Mesothelial cell of epicardium (in vitro differentiated cells): ENCODE data around the gene BTBD7. TPM values are rescaled to one million over a fixed set of nuclear protein-coding genes. Genes with fewer than 3 reads are reported as not detected.
A peak's percentile ranks its signal among the peaks of the same experiment; 100 is the strongest.

Experiments used
- DNase-seq, 2 experiments: peaks; one replicate each; pipeline ENCODE4 v3.0.0; 2021; ENCODE audit warnings: low spot score in 2 of 2; ENCODE audit not compliant: unreplicated experiment in 2 of 2
- H3K27ac Mint-ChIP-seq: 2 replicates; pipeline ENCODE4 v1.8.0; 2021; ENCODE audit warnings: mixed read lengths
- H3K27me3 Mint-ChIP-seq: 2 replicates; pipeline ENCODE4 v1.8.0; 2021; ENCODE audit warnings: low read depth, mixed read lengths
- H3K36me3 Mint-ChIP-seq: 2 replicates; pipeline ENCODE4 v1.8.0; 2021; ENCODE audit warnings: mixed read lengths
- H3K4me1 Mint-ChIP-seq: 2 replicates; pipeline ENCODE4 v1.8.0; 2021; ENCODE audit warnings: mixed read lengths
- H3K4me3 Mint-ChIP-seq: 2 replicates; pipeline ENCODE4 v1.8.0; 2021; ENCODE audit warnings: mild to moderate bottlenecking, moderate library complexity, mixed read lengths
- H3K9me3 Mint-ChIP-seq: 2 replicates; pipeline ENCODE4 v1.8.0; 2021; ENCODE audit warnings: mixed read lengths
- total RNA-seq: library from RNA; stranded (reverse); gene quantifications from 3 replicates; pipeline ENCODE4 v1.2.1, GENCODE V29; 2021
- TF ChIP-seq, protein P1 (sequence below): fragments of 200-600 bp; sonication (generic); IDR thresholded peaks from one replicate; pipeline ENCODE4 v1.5.0; 2021; ENCODE audit warnings: antibody characterized with exemption; ENCODE audit not compliant: unreplicated experiment

The BTBD7 gene
- total RNA-seq, 1 donor from 2014 or later, result 58.4 TPM

DNA sequence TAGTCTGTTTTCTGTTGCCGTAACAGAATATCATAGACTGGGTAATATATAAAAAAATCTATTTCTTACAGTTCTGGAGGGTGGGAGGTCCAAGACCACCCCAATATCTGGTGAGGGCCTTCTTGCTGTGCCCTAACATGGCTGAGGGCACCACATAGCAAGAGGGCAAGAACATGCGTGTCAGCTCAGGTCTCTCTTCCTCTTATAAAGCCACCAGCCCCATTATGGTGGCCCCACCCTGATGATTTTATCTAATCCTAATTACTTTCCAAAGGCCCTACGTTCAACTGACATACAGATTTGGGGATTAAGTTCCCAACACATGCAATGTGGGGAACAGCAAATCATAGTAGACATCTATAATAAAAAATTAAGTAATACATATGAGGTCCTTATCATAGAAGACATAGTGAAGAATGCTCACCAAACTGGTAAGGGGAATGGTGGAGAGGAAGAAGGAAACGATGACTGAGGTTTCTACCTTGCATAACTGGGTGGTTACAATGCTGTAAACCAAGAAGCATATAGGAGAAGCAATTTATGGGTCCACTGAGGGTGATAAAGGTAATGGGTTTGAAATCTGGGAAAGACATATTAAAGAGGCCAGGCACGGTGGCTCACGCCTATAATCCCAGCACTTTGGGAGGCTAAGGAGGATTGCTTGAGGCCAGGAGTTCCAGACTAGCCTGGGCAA lies 27.0 kb downstream of the BTBD7 start:
- no peak overlapping the region for H3K4me3 Mint-ChIP-seq
- TF ChIP-seq, protein P1, sequence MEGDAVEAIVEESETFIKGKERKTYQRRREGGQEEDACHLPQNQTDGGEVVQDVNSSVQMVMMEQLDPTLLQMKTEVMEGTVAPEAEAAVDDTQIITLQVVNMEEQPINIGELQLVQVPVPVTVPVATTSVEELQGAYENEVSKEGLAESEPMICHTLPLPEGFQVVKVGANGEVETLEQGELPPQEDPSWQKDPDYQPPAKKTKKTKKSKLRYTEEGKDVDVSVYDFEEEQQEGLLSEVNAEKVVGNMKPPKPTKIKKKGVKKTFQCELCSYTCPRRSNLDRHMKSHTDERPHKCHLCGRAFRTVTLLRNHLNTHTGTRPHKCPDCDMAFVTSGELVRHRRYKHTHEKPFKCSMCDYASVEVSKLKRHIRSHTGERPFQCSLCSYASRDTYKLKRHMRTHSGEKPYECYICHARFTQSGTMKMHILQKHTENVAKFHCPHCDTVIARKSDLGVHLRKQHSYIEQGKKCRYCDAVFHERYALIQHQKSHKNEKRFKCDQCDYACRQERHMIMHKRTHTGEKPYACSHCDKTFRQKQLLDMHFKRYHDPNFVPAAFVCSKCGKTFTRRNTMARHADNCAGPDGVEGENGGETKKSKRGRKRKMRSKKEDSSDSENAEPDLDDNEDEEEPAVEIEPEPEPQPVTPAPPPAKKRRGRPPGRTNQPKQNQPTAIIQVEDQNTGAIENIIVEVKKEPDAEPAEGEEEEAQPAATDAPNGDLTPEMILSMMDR, result no peak
- no peaks in the 10 kb centered on the region for H3K9me3 Mint-ChIP-seq
- peaks cover 37% of the 10 kb centered on the region for H3K4me1 Mint-ChIP-seq
- no peak overlapping the region for H3K27ac Mint-ChIP-seq
- H3K27me3 Mint-ChIP-seq, result no peaks in the 10 kb centered on the region
- no peaks in the 10 kb centered on the region for H3K36me3 Mint-ChIP-seq
- no peak for DNase-seq

DNA sequence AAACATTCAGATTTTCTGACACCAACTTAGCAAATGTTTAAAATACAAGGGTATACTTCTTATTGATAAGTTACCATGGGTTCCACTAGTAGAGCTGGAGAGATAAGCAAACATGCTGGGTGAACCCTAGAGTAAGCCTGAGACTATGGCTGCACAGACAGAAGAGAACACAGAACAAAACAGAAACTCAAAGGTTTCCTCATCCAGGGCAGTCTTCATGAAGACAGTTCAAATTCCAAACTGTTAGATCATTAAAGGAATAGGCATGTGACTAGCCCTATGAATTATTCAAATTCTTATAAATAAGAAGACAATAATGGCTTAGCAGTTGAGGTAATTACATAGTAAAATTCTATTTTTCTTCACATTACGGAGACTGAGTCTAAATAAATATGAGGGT lies 28.1 kb downstream of the BTBD7 start:
- Mint-ChIP-seq H3K27ac (peak overlapping the region; percentile 3), H3K4me3 (no peak overlapping the region), H3K4me1 (peaks cover 41% of the 10 kb centered on the region), H3K9me3 (no peaks in the 10 kb centered on the region), H3K36me3 (no peaks in the 10 kb centered on the region), H3K27me3 (no peaks in the 10 kb centered on the region)
- no peak for DNase-seq
- TF ChIP-seq, protein P1, result no peak

DNA sequence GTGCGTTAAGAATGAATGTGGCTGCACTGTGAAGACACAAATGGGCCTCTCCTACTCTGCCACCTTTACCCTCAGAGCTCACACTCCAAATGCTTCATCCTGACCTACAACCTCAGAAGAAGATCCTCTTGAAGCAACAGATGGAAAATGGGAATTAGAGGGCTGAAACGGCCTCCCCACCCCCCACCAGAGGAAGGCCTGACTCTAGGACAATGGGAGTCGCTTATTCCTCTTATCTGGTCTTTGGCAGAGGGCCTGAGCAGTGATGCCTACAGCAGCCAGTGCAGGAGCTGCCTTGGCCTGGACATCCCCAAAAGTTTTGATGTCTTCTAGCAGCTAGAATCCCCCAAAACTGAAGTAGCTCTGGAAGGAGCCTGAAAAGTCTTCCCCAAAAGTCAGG lies 29.2 kb downstream of the BTBD7 start:
- no peaks in the 10 kb centered on the region for H3K9me3 Mint-ChIP-seq
- no peaks in the 10 kb centered on the region for H3K27me3 Mint-ChIP-seq
- H3K27ac Mint-ChIP-seq, result peak overlapping the region; percentile 63
- TF ChIP-seq, protein P1, result no peak
- H3K4me1 Mint-ChIP-seq, result peaks cover 39% of the 10 kb centered on the region
- H3K36me3 Mint-ChIP-seq, result no peaks in the 10 kb centered on the region
- no peak for DNase-seq
- no peak overlapping the region for H3K4me3 Mint-ChIP-seq

DNA sequence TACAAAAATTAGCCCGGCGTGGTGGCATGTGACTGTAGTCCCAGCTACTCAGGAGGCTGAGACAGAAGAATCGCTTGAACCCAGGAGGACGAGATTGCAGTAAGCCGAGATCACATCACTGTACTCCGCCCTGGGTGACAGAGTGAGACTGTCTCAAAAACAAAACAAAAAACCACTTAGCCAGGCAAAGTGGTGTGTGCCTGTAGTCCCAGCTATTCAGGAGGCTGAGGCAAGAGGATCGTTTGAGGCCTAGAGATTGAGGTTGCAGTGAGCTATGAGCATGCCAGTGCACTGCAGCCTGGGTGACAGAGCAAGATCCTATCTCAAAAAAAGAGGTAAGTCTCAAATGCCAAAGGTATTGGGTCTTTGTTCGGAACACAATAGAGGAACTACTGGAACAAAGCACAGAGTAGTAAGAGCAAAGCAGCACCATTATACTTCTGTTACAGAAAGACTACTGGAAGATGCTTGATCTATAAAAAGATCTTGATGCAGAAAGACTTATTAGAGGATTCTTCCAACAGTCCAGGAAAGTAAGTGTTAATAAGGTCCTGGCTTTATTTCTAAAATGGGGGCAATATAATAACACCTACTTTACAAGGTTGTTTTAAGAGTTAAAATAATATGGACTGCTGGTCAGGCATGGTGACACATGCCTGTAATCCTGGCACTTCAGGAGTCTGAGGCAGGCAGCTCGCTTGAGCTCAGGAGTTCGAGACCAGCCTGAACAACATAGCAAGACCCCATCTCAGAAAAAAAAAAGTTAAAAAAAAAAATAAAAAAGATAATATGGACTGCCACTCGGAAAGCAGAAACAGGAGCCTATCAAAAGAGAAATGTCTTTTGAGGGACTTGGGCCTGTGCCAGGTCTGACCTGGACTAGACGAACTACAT lies 29.9 kb downstream of the BTBD7 start:
- TF ChIP-seq, protein P1, result no peak
- H3K4me1 Mint-ChIP-seq, result peaks cover 39% of the 10 kb centered on the region

DNA sequence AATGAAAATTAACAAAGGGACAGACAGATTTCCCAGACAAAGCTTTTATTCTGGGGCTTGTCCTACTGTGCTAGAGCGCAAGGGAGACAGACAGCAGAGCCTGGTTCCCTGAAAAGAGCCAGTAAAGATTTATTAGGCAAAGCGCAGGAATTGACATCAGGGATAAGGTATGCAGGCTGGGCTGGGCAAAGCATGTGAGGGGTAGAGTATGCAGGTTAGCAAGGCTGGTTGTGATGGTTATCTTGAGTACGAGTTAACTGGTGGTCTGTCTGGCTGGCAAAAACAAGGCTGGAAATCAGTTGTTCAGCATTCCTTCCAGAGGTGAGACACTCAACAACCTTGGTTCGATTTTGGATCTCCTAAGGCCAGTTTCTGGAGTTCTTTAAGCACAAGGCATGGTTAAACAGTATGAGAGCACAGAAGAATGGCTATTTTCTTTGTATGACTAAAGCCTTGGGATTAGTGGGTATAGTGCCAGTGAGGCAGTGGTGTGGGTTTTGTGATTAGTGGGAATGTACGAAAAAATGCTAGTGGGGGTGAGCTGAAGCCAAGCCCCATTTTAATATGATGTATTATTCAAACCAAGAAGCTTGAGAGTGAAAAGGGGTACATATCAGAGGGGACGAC lies 30.9 kb downstream of the BTBD7 start:
- peak in 1 of 2 experiments; percentile 43 for DNase-seq
- H3K36me3 Mint-ChIP-seq, result no peaks in the 10 kb centered on the region
- H3K27ac Mint-ChIP-seq, result peak overlapping the region; percentile 87
- TF ChIP-seq, protein P1, result no peak
- H3K9me3 Mint-ChIP-seq, result no peaks in the 10 kb centered on the region
- H3K4me3 Mint-ChIP-seq, result no peak overlapping the region
- H3K27me3 Mint-ChIP-seq, result no peaks in the 10 kb centered on the region
- H3K4me1 Mint-ChIP-seq, result peaks cover 37% of the 10 kb centered on the region

More for the DNA sequence above, 29.9 kb downstream of the BTBD7 start:
- DNase-seq, result no peak
- peak overlapping the region; percentile 66 for H3K27ac Mint-ChIP-seq
- no peaks in the 10 kb centered on the region for H3K36me3 Mint-ChIP-seq
- H3K4me3 Mint-ChIP-seq, result no peak overlapping the region
- H3K9me3 Mint-ChIP-seq, result no peaks in the 10 kb centered on the region
- no peaks in the 10 kb centered on the region for H3K27me3 Mint-ChIP-seq
